GM19043 (cell line): Measurements from ENCODE around the gene CERCAM.
"Not testable (repeated sequence)": the region's sequence is repeated elsewhere in the genome, so short reads cannot be mapped to it uniquely, and the experiment has no call there.

Experiments
- ATAC-seq: cut with Tn5 transposase; IDR thresholded peaks from one replicate; pipeline ENCODE4 v1.9.1; 2021; ENCODE audit warnings: low read depth; ENCODE audit not compliant: unreplicated experiment

Gene CERCAM

GRCh38 chr9:128392302-128393144, 28.1 kb upstream of the CERCAM start:
- ATAC-seq = no peak

GRCh38 chr9:128393145-128393775, 27.4 kb upstream of the CERCAM start:
- ATAC-seq = no peak

GRCh38 chr9:128393970-128394369, 26.7 kb upstream of the CERCAM start:
- no peak for ATAC-seq

GRCh38 chr9:128394379-128395168, 26.1 kb upstream of the CERCAM start:
- ATAC-seq = no peak

GRCh38 chr9:128396970-128397613, 23.6 kb upstream of the CERCAM start:
- no peak for ATAC-seq

- ATAC-seq = no peak
Measured at GRCh38 chr9:128397831-128398230, 22.8 kb upstream of the CERCAM start.

GRCh38 chr9:128399861-128400260, 20.8 kb upstream of the CERCAM start:
- ATAC-seq = no peak

GRCh38 chr9:128404560-128404959, 16.1 kb upstream of the CERCAM start:
- no peak for ATAC-seq

- ATAC-seq = no peak
Measured at GRCh38 chr9:128405077-128405779, 15.4 kb upstream of the CERCAM start.

- no peak for ATAC-seq
Measured at GRCh38 chr9:128405780-128406171, 14.9 kb upstream of the CERCAM start.

- no peak for ATAC-seq
Measured at GRCh38 chr9:128406848-128407391, 13.7 kb upstream of the CERCAM start.

GRCh38 chr9:128408963-128409431, 11.7 kb upstream of the CERCAM start:
- no peak for ATAC-seq

- no peak for ATAC-seq
Measured at GRCh38 chr9:128409450-128409849, 11.2 kb upstream of the CERCAM start.

- no peak for ATAC-seq
Measured at GRCh38 chr9:128409978-128410377, 10.7 kb upstream of the CERCAM start.

- ATAC-seq = no peak
Measured at GRCh38 chr9:128411364-128412119, 9.1 kb upstream of the CERCAM start.

GRCh38 chr9:128412120-128412790, 8.4 kb upstream of the CERCAM start:
- no peak for ATAC-seq

- ATAC-seq = not testable (repeated sequence)
Measured at GRCh38 chr9:128413728-128414127, 6.9 kb upstream of the CERCAM start.

- no peak for ATAC-seq
Measured at GRCh38 chr9:128414461-128414860, 6.2 kb upstream of the CERCAM start.

- no peak for ATAC-seq
Measured at GRCh38 chr9:128415281-128415680, 5.4 kb upstream of the CERCAM start.
